H1 (cell line): ENCODE data around the gene IQCE. TPM values are rescaled to one million over a fixed set of nuclear protein-coding genes. Genes with fewer than 3 reads are reported as not detected.

ENCODE experiments used
- CTCF ChIA-PET: fragments of 300-600 bp; sonication (Branson Sonifier 250); formaldehyde crosslinking; loops from one replicate; lab custom pipeline; 2021; ENCODE audit not compliant: partially characterized antibody; lab: Charles Lee
- POLR2A ChIA-PET: fragments of 300-600 bp; sonication (Branson Sonifier 250); formaldehyde crosslinking; loops from one replicate; lab custom pipeline; 2021; ENCODE audit warnings: inconsistent platforms; ENCODE audit not compliant: partially characterized antibody; lab: Charles Lee
- DNase-seq, 2 experiments: peaks; one replicate each; pipeline versions ENCODE4 v3.0.0 to v3.0.0-alpha.2; 2010 to 2022; ENCODE audit warnings: low spot score in 2 of 2, low read depth in 1 of 2, mixed read lengths in 1 of 2
- FAIRE-seq: peaks from 2 replicates; lab custom pipeline; 2011; peaks lifted over from hg19 to GRCh38; lab: Jason Lieb, UNC
- H2AFZ ChIP-seq: 2 replicates; pipeline ENCODE4 v1.8.1; 2012; ENCODE audit warnings: low read length, inconsistent platforms
- H2AK5ac ChIP-seq: 2 replicates; pipeline ENCODE4 v1.6.1; 2013; ENCODE audit warnings: low read depth, low read length
- H2BK120ac ChIP-seq: replicated peaks from 2 replicates; pipeline ENCODE3; 2013; ENCODE audit warnings: low read depth, low read length, inconsistent platforms
- H2BK12ac ChIP-seq: 2 replicates; pipeline ENCODE4 v1.6.1; 2013; ENCODE audit warnings: low read depth, low read length
- H2BK15ac ChIP-seq: 2 replicates; pipeline ENCODE4 v1.6.1; 2013; ENCODE audit warnings: low read length
- H2BK20ac ChIP-seq: 2 replicates; pipeline ENCODE4 v1.6.1; 2013; ENCODE audit warnings: low read length
- H2BK5ac ChIP-seq: 2 replicates; pipeline ENCODE4 v1.6.1; 2013; ENCODE audit warnings: low read depth, low read length
- H3K14ac ChIP-seq: 2 replicates; pipeline ENCODE4 v1.6.1; 2013; ENCODE audit warnings: inconsistent platforms; ENCODE audit not compliant: insufficient read length
- H3K18ac ChIP-seq: 2 replicates; pipeline ENCODE4 v1.6.1; 2013; ENCODE audit warnings: low read length; ENCODE audit errors: extremely low read depth
- H3K23ac ChIP-seq: 2 replicates; pipeline ENCODE4 v1.6.1; 2013; ENCODE audit warnings: inconsistent platforms; ENCODE audit not compliant: insufficient read length
- H3K23me2 ChIP-seq: 2 replicates; pipeline ENCODE4 v1.6.1; 2013; ENCODE audit warnings: low read depth, low read length
- H3K27ac ChIP-seq: 2 replicates; pipeline ENCODE4 v1.6.1; 2011; ENCODE audit warnings: low read depth, low read length, inconsistent platforms
- H3K27me3 ChIP-seq, 4 experiments: replicated peaks in 1 of 4; 1 replicate in 1 of 4; 2 replicates in 3 of 4; pipeline versions ENCODE4 v1.6.1 to v1.8.1; 2011 to 2013; ENCODE audit warnings: low read length in 3 of 4, mild to moderate bottlenecking in 3 of 4, inconsistent platforms in 2 of 4, mixed read lengths in 2 of 4, moderate library complexity in 1 of 4; ENCODE audit not compliant: control insufficient read depth in 3 of 4, insufficient read depth in 3 of 4; ENCODE audit errors: extremely low read depth in 1 of 4
- H3K36me3 ChIP-seq, 4 experiments: 2 replicates each; pipeline versions ENCODE4 v1.6.1 to v1.8.1; 2011 to 2013; ENCODE audit warnings: mild to moderate bottlenecking in 4 of 4, low read length in 3 of 4, moderate library complexity in 2 of 4, control low read depth in 1 of 4, inconsistent platforms in 1 of 4; ENCODE audit not compliant: insufficient read depth in 4 of 4, control insufficient read depth in 2 of 4
- H3K4ac ChIP-seq: replicated peaks from 2 replicates; pipeline ENCODE3; 2013; ENCODE audit warnings: low read length, low read depth, mixed read lengths, inconsistent platforms; ENCODE audit not compliant: insufficient read length
- H3K4me1 ChIP-seq, 4 experiments: replicated peaks in 1 of 4; 1 replicate in 1 of 4; 2 replicates in 3 of 4; pipeline versions ENCODE4 v1.6.1 to v1.8.1; 2011 to 2013; ENCODE audit warnings: low read length in 3 of 4, inconsistent platforms in 2 of 4, mixed read lengths in 1 of 4; ENCODE audit not compliant: insufficient read depth in 4 of 4, control insufficient read depth in 3 of 4
- H3K4me2 ChIP-seq, 2 experiments: 2 replicates each; pipeline versions ENCODE4 v1.6.1 to v1.8.1; 2011 to 2013; ENCODE audit warnings: low read depth in 2 of 2, low read length in 2 of 2, control low read depth in 1 of 2, inconsistent platforms in 1 of 2, mild to moderate bottlenecking in 1 of 2; ENCODE audit not compliant: insufficient read depth in 1 of 2
- H3K4me3 ChIP-seq, 4 experiments: fragments of 200-600, 300-600 bp in 1 of 4; sonication (generic), shearing (Covaris generic), sonication (Bioruptor Twin) in 1 of 4; 2 replicates each; pipeline versions ENCODE4 v1.5.1 to v1.8.1; 2011 to 2016; ENCODE audit warnings: low read length in 4 of 4, low read depth in 3 of 4, control low read depth in 2 of 4, inconsistent platforms in 2 of 4, mild to moderate bottlenecking in 2 of 4, mixed read lengths in 1 of 4, moderate library complexity in 1 of 4; ENCODE audit not compliant: insufficient read depth in 2 of 4; ENCODE audit errors: extremely low read depth in 1 of 4
- H3K56ac ChIP-seq: replicated peaks from 2 replicates; pipeline ENCODE3; 2013; ENCODE audit warnings: low read depth, mild to moderate bottlenecking, mixed read lengths, low read length, inconsistent platforms; ENCODE audit not compliant: insufficient read length
- H3K79me1 ChIP-seq: 2 replicates; pipeline ENCODE4 v1.6.1; 2013; ENCODE audit warnings: low read depth, low read length, control low read depth
- H3K79me2 ChIP-seq, 2 experiments: 2 replicates each; pipeline versions ENCODE4 v1.6.1 to v1.8.1; 2012 to 2013; ENCODE audit warnings: low read length in 2 of 2, mild to moderate bottlenecking in 2 of 2, inconsistent platforms in 1 of 2; ENCODE audit not compliant: insufficient read depth in 2 of 2, control insufficient read depth in 1 of 2
- H3K9ac ChIP-seq, 4 experiments: replicated peaks in 1 of 4; 1 replicate in 1 of 4; 2 replicates in 3 of 4; pipeline versions ENCODE4 v1.6.1 to v1.8.1; 2011 to 2013; ENCODE audit warnings: low read depth in 3 of 4, low read length in 3 of 4, control low read depth in 2 of 4, mild to moderate bottlenecking in 2 of 4, moderate library complexity in 2 of 4, inconsistent platforms in 1 of 4; ENCODE audit errors: extremely low read depth in 1 of 4
- H3K9me3 ChIP-seq, 2 experiments: 2 replicates each; pipeline versions ENCODE4 v1.6.1 to v1.8.1; 2012 to 2013; ENCODE audit warnings: mild to moderate bottlenecking in 2 of 2, moderate library complexity in 2 of 2, control low read depth in 1 of 2, inconsistent platforms in 1 of 2, low read depth in 1 of 2, low read length in 1 of 2, mixed read lengths in 1 of 2; ENCODE audit not compliant: insufficient read depth in 2 of 2
- H4K20me1 ChIP-seq, 2 experiments: replicated peaks in 1 of 2; 2 replicates each; pipeline versions ENCODE3 to v1.8.1; 2011 to 2013; ENCODE audit warnings: inconsistent platforms in 2 of 2, low read length in 2 of 2, mild to moderate bottlenecking in 1 of 2; ENCODE audit not compliant: insufficient read depth in 2 of 2, control insufficient read depth in 1 of 2
- H4K5ac ChIP-seq: 2 replicates; pipeline ENCODE4 v1.6.1; 2013; ENCODE audit warnings: low read length, low read depth, mixed read lengths, inconsistent platforms; ENCODE audit not compliant: insufficient read length
- H4K8ac ChIP-seq: 2 replicates; pipeline ENCODE4 v1.8.0; 2013; ENCODE audit warnings: mild to moderate bottlenecking, moderate library complexity, low read length, inconsistent platforms; ENCODE audit not compliant: insufficient read depth; ENCODE audit errors: extremely low read depth
- H4K91ac ChIP-seq: replicated peaks from 2 replicates; pipeline ENCODE3; 2013; ENCODE audit warnings: low read length, mixed read lengths, inconsistent platforms; ENCODE audit not compliant: insufficient read length
- ATF3 ChIP-seq: IDR thresholded peaks from 2 replicates; pipeline ENCODE4 v1.6.1; 2011; ENCODE audit warnings: low read depth, mild to moderate bottlenecking, low read length; ENCODE audit not compliant: insufficient read depth
- HDAC2 ChIP-seq, 2 experiments: fragments of 300-600 bp in 1 of 2; sonication (generic) in 1 of 2; IDR thresholded peaks; 2 replicates each; pipeline ENCODE4 v1.6.1; 2011 to 2012; ENCODE audit warnings: low read depth in 2 of 2, low read length in 2 of 2, mild to moderate bottlenecking in 2 of 2, moderate library complexity in 2 of 2, borderline replicate concordance in 1 of 2, inconsistent platforms in 1 of 2
- KDM5A ChIP-seq: fragments of 200-600 bp; IDR thresholded peaks from 2 replicates; pipeline ENCODE4 v1.7.1; 2012; ENCODE audit warnings: mild to moderate bottlenecking, low read length, inconsistent platforms, mixed read lengths
- MAX ChIP-seq: IDR thresholded peaks from 2 replicates; pipeline ENCODE4 v1.6.1; 2012; ENCODE audit warnings: inconsistent platforms
- NANOG ChIP-seq: IDR thresholded peaks from 2 replicates; pipeline ENCODE4 v1.6.1; 2011; ENCODE audit warnings: low read length, low read depth, mild to moderate bottlenecking, inconsistent platforms; ENCODE audit not compliant: insufficient read depth, poor library complexity, severe bottlenecking
- RAD21 ChIP-seq, 2 experiments: IDR thresholded peaks in 1 of 2; conservative IDR thresholded peaks in 1 of 2; 2 replicates each; pipeline ENCODE4 v1.6.1; 2011; ENCODE audit warnings: low read depth in 2 of 2, low read length in 2 of 2, improper control_type of control experiment in 1 of 2, inconsistent platforms in 1 of 2, mild to moderate bottlenecking in 1 of 2, moderate library complexity in 1 of 2
- RBBP5 ChIP-seq: IDR thresholded peaks from 2 replicates; pipeline ENCODE4 v1.7.1; 2012; ENCODE audit warnings: low read depth, mild to moderate bottlenecking, inconsistent platforms, low read length, moderate library complexity, borderline replicate concordance
- RXRA ChIP-seq: IDR thresholded peaks from 2 replicates; pipeline ENCODE4 v1.6.1; 2011; ENCODE audit warnings: low read depth, mild to moderate bottlenecking, low read length, moderate library complexity; ENCODE audit not compliant: insufficient read depth
- SP4 ChIP-seq: IDR thresholded peaks from 2 replicates; pipeline ENCODE4 v1.6.1; 2012; ENCODE audit warnings: low read length, inconsistent platforms
- SUZ12 ChIP-seq: fragments of 200-600 bp; sonication (generic); IDR thresholded peaks from 2 replicates; pipeline ENCODE4 v1.6.1; 2012; ENCODE audit warnings: mild to moderate bottlenecking, inconsistent platforms, low read length, moderate library complexity, mixed read lengths
- WGBS, 2 experiments: shearing (Covaris generic) in 1 of 2; methylation state at CpG; one replicate each; pipeline versions ENCODE4 v1.1.6 to v1.1.7; 2013 to 2015; ENCODE audit warnings: low lambda C conversion rate in 2 of 2, mixed read lengths in 2 of 2, inconsistent platforms in 1 of 2, low coverage in 1 of 2, missing lambda C conversion rate in 1 of 2; ENCODE audit not compliant: insufficient replicate concordance in 2 of 2, insufficient coverage in 1 of 2, insufficient read length in 1 of 2; ENCODE audit errors: extremely low coverage in 1 of 2, missing lambda C conversion rate in 1 of 2; 5-methylcytosine and 5-hydroxymethylcytosine counted together
- polyA plus RNA-seq, 7 experiments: library from polyadenylated mRNA; depleted of rRNA in 3 of 7; stranded (reverse) in 5 of 7; unstranded in 2 of 7; fragments of >200 nt in 5 of 7; fragments of 200-250 nt in 2 of 7; gene quantifications; 1 replicate in 5 of 7; 2 replicates in 1 of 7; 4 replicates in 1 of 7; pipeline versions ENCODE4 v1.2.1 to v1.2.3, GENCODE V29; 2011 to 2013; ENCODE audit warnings: missing spikeins in 2 of 7, mixed read lengths in 2 of 7
- total RNA-seq: library from RNA; stranded (reverse); fragmentation: NEBNext Ultra II Directional; extraction: Animal tissue kit (Norgen Biotek cat#: 25700); gene quantifications from 2 replicates; pipeline ENCODE4 v1.2.1, GENCODE V29; 2021

The IQCE gene
- total and polyA plus RNA-seq, 2 of the 8 experiments (the other 6 are each of a cell fraction or from before 2014, with no cell fraction given), result 2.2 to 4.9 TPM

DNA sequence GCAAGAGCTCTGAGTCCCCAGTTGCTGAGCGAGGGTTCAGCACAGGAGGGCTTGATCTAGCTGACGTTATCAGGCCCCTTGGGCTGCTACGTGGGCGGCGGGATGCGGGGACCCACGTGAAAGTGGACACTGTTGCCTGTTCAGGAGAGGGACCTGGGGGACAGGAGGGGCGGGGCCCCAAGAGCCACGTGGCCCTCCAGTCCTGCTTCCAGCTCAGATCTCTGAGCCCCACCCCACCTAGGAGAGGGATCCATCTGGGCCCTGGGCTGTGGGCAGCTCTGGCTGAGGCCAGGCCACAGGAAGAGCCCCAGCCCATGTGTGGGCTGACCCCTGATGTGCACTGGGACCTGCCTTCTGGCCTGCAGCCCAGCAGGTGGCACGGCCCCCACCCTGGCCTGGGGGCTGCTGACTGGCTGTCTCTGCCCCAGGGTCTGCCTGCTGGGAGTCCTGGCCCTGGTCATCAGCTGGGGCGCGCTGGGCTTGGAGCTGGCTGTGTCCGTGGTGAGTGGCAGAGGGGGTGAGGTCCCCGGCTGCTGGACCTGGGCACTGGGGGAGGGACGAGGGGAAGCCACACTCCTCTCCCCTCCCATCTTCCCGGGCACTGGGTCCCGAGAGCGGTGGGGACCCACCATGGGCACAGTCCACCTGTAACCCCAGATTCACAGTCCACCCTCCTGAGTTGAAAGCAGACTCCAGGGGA lies 90.5 kb downstream of the IQCE start:
- H3K18ac ChIP-seq, result no peak overlapping the region
- H2BK15ac ChIP-seq, result no peak overlapping the region
- H2BK120ac ChIP-seq, result no peak overlapping the region
- no peaks in the 10 kb centered on the region for H3K9me3 ChIP-seq
- ChIA-PET POLR2A (interaction anchor here (1.2 to 1.3 kb wide), 2 partner anchors 8 to 10 kb away, joined by 3 to 6 read pairs; no protein-coding TSS in a partner anchor), CTCF (interaction anchor here (0.6 to 3.8 kb wide), 9 partner anchors 10 to 1464 kb away, joined by 3 to 26 read pairs (median 3); partner anchors contain the start of gene BRAT1)
- H3K27me3 ChIP-seq, result no peaks in the 10 kb centered on the region
- peaks cover 3 to 25% (median 17%) of the 10 kb centered on the region in 4 experiments for H3K4me1 ChIP-seq
- H4K91ac ChIP-seq, result no peak overlapping the region
- no peak overlapping the region for H4K5ac ChIP-seq
- WGBS, 2 experiments, result 92% methylated on average over 15 of the region's 18 CpGs; no CpG with 5 or more reads in 1 of the 2 experiments
- H3K23me2 ChIP-seq, result no peaks in the 10 kb centered on the region
- H2AK5ac ChIP-seq, result no peak overlapping the region
- H3K4me3 ChIP-seq, result no peak overlapping the region
- no peak overlapping the region for H2AFZ ChIP-seq
- H3K79me1 ChIP-seq, result peaks cover 10% of the 10 kb centered on the region; the same call in 1 of the 2 replicates
- no peak overlapping the region for H3K56ac ChIP-seq
- no peak for DNase-seq
- no peak for FAIRE-seq
- H2BK12ac ChIP-seq, result no peak overlapping the region
- peak overlapping the region; percentile 57 for H4K8ac ChIP-seq
- no peak overlapping the region for H2BK20ac ChIP-seq
- H3K36me3 ChIP-seq, result peaks cover 2 to 37% (median 19%) of the 10 kb centered on the region in 4 experiments
- no peak overlapping the region for H3K4ac ChIP-seq
- no peak overlapping the region for H3K9ac ChIP-seq
- peaks cover 13 to 35% of the 10 kb centered on the region in 2 experiments for H4K20me1 ChIP-seq
- H3K27ac ChIP-seq, result no peak overlapping the region
- peak overlapping the region; percentile 12; the same call in 1 of the 2 replicates for H2BK5ac ChIP-seq
- peaks cover 0 to 8% of the 10 kb centered on the region in 2 experiments; a peak in 1 of 4 replicates for H3K79me2 ChIP-seq
- no peak overlapping the region for H3K4me2 ChIP-seq
- H3K14ac ChIP-seq, result no peak overlapping the region
- H3K23ac ChIP-seq, result no peak overlapping the region
- TF ChIP-seq RBBP5 (no peak), SP4 (no peak), NANOG (no peak), RAD21 (IDR thresholded peaks at IDR 0.05 in 1 of 2, conservative IDR thresholded peaks at IDR 0.05 in 1 of 2; ENCODE audit: low read depth in 2 of 2, low read length in 2 of 2) (no peak), HDAC2 (IDR thresholded peaks at IDR 0.05; ENCODE audit: borderline replicate concordance in 1 of 2, low read depth in 2 of 2, low read length in 2 of 2) (no peak), MAX (no peak), ATF3 (no peak), SUZ12 (no peak), RXRA (no peak), KDM5A (no peak)
